ENCODE results near the gene AKAP6.

GRCh38 chr14:32808644-32809043, 479.5 kb downstream of the AKAP6 start:
- no peak for TF ChIP-seq JUNB (IDR thresholded peaks at IDR 0.05)
- TF ChIP-seq POLR2A (IDR thresholded peaks at IDR 0.05; ENCODE audit: low read depth, low read length): no peak
- TF ChIP-seq ZBTB11 (CRISPR knock-in tag; IDR thresholded peaks at IDR 0.05): no peak
- no peak for TF ChIP-seq BCL11A (IDR thresholded peaks at IDR 0.05; ENCODE audit: low read depth, low read length)
- no peak for TF ChIP-seq ATF3 (IDR thresholded peaks at IDR 0.05; ENCODE audit: borderline replicate concordance, extremely low read depth, low read depth, low read length)
- no peak for TF ChIP-seq POLR2AphosphoS5 (IDR thresholded peaks at IDR 0.05; ENCODE audit: low read length)
- TF ChIP-seq CTCF (IDR thresholded peaks at IDR 0.05 in 2 of 3, conservative IDR thresholded peaks at IDR 0.05 in 1 of 3; ENCODE audit: control insufficient read depth in 2 of 3, extremely low read depth in 1 of 3, insufficient read depth in 1 of 3, low read depth in 3 of 3, low read length in 3 of 3): no peak
- no peak for TF ChIP-seq SP1 (IDR thresholded peaks at IDR 0.05; ENCODE audit: low read depth, low read length)
- no peak for TF ChIP-seq IRF3 (IDR thresholded peaks at IDR 0.05)
- TF ChIP-seq MXI1 (IDR thresholded peaks at IDR 0.05; ENCODE audit: low read depth, low read length): no peak
- no peak for TF ChIP-seq REST (IDR thresholded peaks at IDR 0.05; ENCODE audit: low read depth, low read length)
- TF ChIP-seq EP300 (IDR thresholded peaks at IDR 0.05; ENCODE audit: borderline replicate concordance in 1 of 2, control insufficient read depth in 1 of 2, low read depth in 2 of 2, low read length in 2 of 2): no peak
